ENCODE results near the gene ACACA. TPM values are rescaled to one million over a fixed set of nuclear protein-coding genes. Genes with fewer than 3 reads are reported as not detected.

Gene ACACA
- total RNA-seq, 1 donor from 2014 or later = 145 TPM

GRCh38 chr17:37086948-37087347, 319.7 kb downstream of the ACACA start:
- Mint-ChIP-seq H3K4me3 (ENCODE audit: unreplicated experiment) (no peak overlapping the region), H3K27ac (ENCODE audit: unreplicated experiment) (no peak overlapping the region)

GRCh38 chr17:37086334-37086733, 320.3 kb downstream of the ACACA start:
- Mint-ChIP-seq H3K27me3 (ENCODE audit: unreplicated experiment) (no peaks in the 10 kb centered on the region), H3K4me1 (ENCODE audit: low read depth, unreplicated experiment) (peaks cover 9% of the 10 kb centered on the region), H3K9me3 (ENCODE audit: unreplicated experiment) (peaks cover 2% of the 10 kb centered on the region), H3K36me3 (ENCODE audit: unreplicated experiment) (no peaks in the 10 kb centered on the region), H3K27ac (ENCODE audit: unreplicated experiment) (no peak overlapping the region), H3K4me3 (ENCODE audit: unreplicated experiment) (no peak overlapping the region)
- no peak for DNase-seq
- TF ChIP-seq CTCF (IDR thresholded peaks at IDR 0.05; ENCODE audit: partially characterized antibody, unreplicated experiment) = no peak

More at GRCh38 chr17:37086948-37087347, 319.7 kb downstream of the ACACA start:
- H3K4me1 Mint-ChIP-seq (ENCODE audit: low read depth, unreplicated experiment) = peaks cover 9% of the 10 kb centered on the region
- no peak for TF ChIP-seq CTCF (IDR thresholded peaks at IDR 0.05; ENCODE audit: partially characterized antibody, unreplicated experiment)
- peaks cover 2% of the 10 kb centered on the region for H3K9me3 Mint-ChIP-seq (ENCODE audit: unreplicated experiment)
- DNase-seq = no peak
- H3K27me3 Mint-ChIP-seq (ENCODE audit: unreplicated experiment) = no peaks in the 10 kb centered on the region
- no peaks in the 10 kb centered on the region for H3K36me3 Mint-ChIP-seq (ENCODE audit: unreplicated experiment)

GRCh38 chr17:37084372-37084771, 322.3 kb downstream of the ACACA start:
- Mint-ChIP-seq H3K4me1 (ENCODE audit: low read depth, unreplicated experiment) (no peaks in the 10 kb centered on the region), H3K9me3 (ENCODE audit: unreplicated experiment) (no peaks in the 10 kb centered on the region), H3K4me3 (ENCODE audit: unreplicated experiment) (no peak overlapping the region), H3K27me3 (ENCODE audit: unreplicated experiment) (no peaks in the 10 kb centered on the region), H3K36me3 (ENCODE audit: unreplicated experiment) (peaks cover 4% of the 10 kb centered on the region), H3K27ac (ENCODE audit: unreplicated experiment) (no peak overlapping the region)
- TF ChIP-seq CTCF (IDR thresholded peaks at IDR 0.05; ENCODE audit: partially characterized antibody, unreplicated experiment) = no peak
- no peak for DNase-seq

GRCh38 chr17:37083456-37083855, 323.2 kb downstream of the ACACA start:
- Mint-ChIP-seq H3K36me3 (ENCODE audit: unreplicated experiment) (peaks cover 7% of the 10 kb centered on the region), H3K27me3 (ENCODE audit: unreplicated experiment) (no peaks in the 10 kb centered on the region), H3K4me1 (ENCODE audit: low read depth, unreplicated experiment) (no peaks in the 10 kb centered on the region), H3K4me3 (ENCODE audit: unreplicated experiment) (no peak overlapping the region), H3K9me3 (ENCODE audit: unreplicated experiment) (no peaks in the 10 kb centered on the region), H3K27ac (ENCODE audit: unreplicated experiment) (no peak overlapping the region)
- no peak for TF ChIP-seq CTCF (IDR thresholded peaks at IDR 0.05; ENCODE audit: partially characterized antibody, unreplicated experiment)
- no peak for DNase-seq

- no peak for TF ChIP-seq CTCF (IDR thresholded peaks at IDR 0.05; ENCODE audit: partially characterized antibody, unreplicated experiment)
- Mint-ChIP-seq H3K4me1 (ENCODE audit: low read depth, unreplicated experiment) (no peaks in the 10 kb centered on the region), H3K36me3 (ENCODE audit: unreplicated experiment) (peaks cover 7% of the 10 kb centered on the region), H3K27ac (ENCODE audit: unreplicated experiment) (no peak overlapping the region), H3K27me3 (ENCODE audit: unreplicated experiment) (no peaks in the 10 kb centered on the region), H3K9me3 (ENCODE audit: unreplicated experiment) (no peaks in the 10 kb centered on the region), H3K4me3 (ENCODE audit: unreplicated experiment) (no peak overlapping the region)
- DNase-seq = no peak
These were observed 323.7 kb downstream of the ACACA start for GRCh38 chr17:37082985-37083384.
